Ecto neural progenitor cell (in vitro differentiated cells): ENCODE results near the gene ZNHIT2.
"Not testable (repeated sequence)": the region's sequence is repeated elsewhere in the genome, so short reads cannot be mapped to it uniquely, and the experiment has no call there.

ENCODE experiments used
- DNase-seq: peaks from one replicate; pipeline ENCODE4 v3.0.0-alpha.2; 2018; ENCODE audit warnings: low spot score

The ZNHIT2 gene

GRCh38 chr11:65117206-65118096, at the start of gene ZNHIT2:
Gene ZNHIT2 (minus strand): TSS chr11:65117701. CDS start chr11:65117653, 48 bp downstream.
- DNase-seq: peak; percentile 99

- DNase-seq: no peak
Measured at GRCh38 chr11:65166893-65167292, 49.4 kb upstream of the ZNHIT2 start.

- no peak for DNase-seq
Measured at GRCh38 chr11:65165410-65166317, 48.2 kb upstream of the ZNHIT2 start.

- DNase-seq: no peak
Measured at GRCh38 chr11:65163684-65164083, 46.2 kb upstream of the ZNHIT2 start.

GRCh38 chr11:65160643-65161042, 43.1 kb upstream of the ZNHIT2 start:
- no peak for DNase-seq

- DNase-seq: no peak
Measured at GRCh38 chr11:65159012-65159411, 41.5 kb upstream of the ZNHIT2 start.

GRCh38 chr11:65157336-65157735, 39.8 kb upstream of the ZNHIT2 start:
- no peak for DNase-seq

- no peak for DNase-seq
Measured at GRCh38 chr11:65156926-65157325, 39.4 kb upstream of the ZNHIT2 start.

- DNase-seq: no peak
Measured at GRCh38 chr11:65156256-65156655, 38.8 kb upstream of the ZNHIT2 start.

- no peak for DNase-seq
Measured at GRCh38 chr11:65152122-65152521, 34.6 kb upstream of the ZNHIT2 start.

GRCh38 chr11:65151331-65151899, 33.9 kb upstream of the ZNHIT2 start:
- no peak for DNase-seq

GRCh38 chr11:65150509-65151299, 33.2 kb upstream of the ZNHIT2 start:
- no peak for DNase-seq

GRCh38 chr11:65150131-65150508, 32.6 kb upstream of the ZNHIT2 start:
- not testable (repeated sequence) for DNase-seq

- no peak for DNase-seq
Measured at GRCh38 chr11:65148657-65149056, 31.2 kb upstream of the ZNHIT2 start.

- no peak for DNase-seq
Measured at GRCh38 chr11:65147352-65148075, 30.0 kb upstream of the ZNHIT2 start.

- DNase-seq: no peak
Measured at GRCh38 chr11:65141896-65142494, 24.5 kb upstream of the ZNHIT2 start.

GRCh38 chr11:65136515-65137096, 19.1 kb upstream of the ZNHIT2 start:
- no peak for DNase-seq

GRCh38 chr11:65135633-65136145, 18.2 kb upstream of the ZNHIT2 start:
- DNase-seq: no peak

- DNase-seq: peak; percentile 93
Measured at GRCh38 chr11:65134952-65135632, 17.6 kb upstream of the ZNHIT2 start.
